OCI-LY3 (cell line): Measurements from ENCODE around the gene SMYD3.

Experiments used
- EZH2phosphoT487 ChIP-seq: fragments of 200-600 bp; shearing (Covaris generic); IDR thresholded peaks from 2 replicates; pipeline ENCODE4 v1.6.1; 2018; ENCODE audit warnings: antibody characterized with exemption, mixed run types, low read depth
- TF ChIP-seq, protein P1 (sequence below): fragments of 200-600, 300-600 bp; sonication (generic); IDR thresholded peaks from 2 replicates; pipeline ENCODE4 v1.5.1; 2014; ENCODE audit warnings: antibody characterized with exemption, low read length, low read depth

- TF ChIP-seq, protein P1, sequence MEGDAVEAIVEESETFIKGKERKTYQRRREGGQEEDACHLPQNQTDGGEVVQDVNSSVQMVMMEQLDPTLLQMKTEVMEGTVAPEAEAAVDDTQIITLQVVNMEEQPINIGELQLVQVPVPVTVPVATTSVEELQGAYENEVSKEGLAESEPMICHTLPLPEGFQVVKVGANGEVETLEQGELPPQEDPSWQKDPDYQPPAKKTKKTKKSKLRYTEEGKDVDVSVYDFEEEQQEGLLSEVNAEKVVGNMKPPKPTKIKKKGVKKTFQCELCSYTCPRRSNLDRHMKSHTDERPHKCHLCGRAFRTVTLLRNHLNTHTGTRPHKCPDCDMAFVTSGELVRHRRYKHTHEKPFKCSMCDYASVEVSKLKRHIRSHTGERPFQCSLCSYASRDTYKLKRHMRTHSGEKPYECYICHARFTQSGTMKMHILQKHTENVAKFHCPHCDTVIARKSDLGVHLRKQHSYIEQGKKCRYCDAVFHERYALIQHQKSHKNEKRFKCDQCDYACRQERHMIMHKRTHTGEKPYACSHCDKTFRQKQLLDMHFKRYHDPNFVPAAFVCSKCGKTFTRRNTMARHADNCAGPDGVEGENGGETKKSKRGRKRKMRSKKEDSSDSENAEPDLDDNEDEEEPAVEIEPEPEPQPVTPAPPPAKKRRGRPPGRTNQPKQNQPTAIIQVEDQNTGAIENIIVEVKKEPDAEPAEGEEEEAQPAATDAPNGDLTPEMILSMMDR = no peak
- TF ChIP-seq EZH2phosphoT487 = no peak
Observed at GRCh38 chr1:246420300-246420699, 86.8 kb downstream of the SMYD3 start.
